SK-N-SH treated with all-trans-retinoic acid at 6 μM for 48 hours (cell line): ENCODE data around the gene ARID1B.

ENCODE experiments used
- ATAC-seq: fragments of 200-7000 bp; cut with Tn5 transposase; 3 replicates; pipeline ENCODE4 v1.9.1; 2020; ENCODE audit warnings: mild to moderate bottlenecking, moderate library complexity
- ARNTL ChIP-seq: fragments of 450-650 bp; formaldehyde crosslinking; IDR thresholded peaks from 2 replicates; pipeline ENCODE4 v1.5.0; 2020; ENCODE audit warnings: low read depth, mild to moderate bottlenecking, moderate library complexity, borderline replicate concordance
- BACH2 ChIP-seq: fragments of 250-450 bp; sonication (Bioruptor Pico); IDR thresholded peaks from 2 replicates; pipeline ENCODE4 v1.9.0; 2021; ENCODE audit warnings: mild to moderate bottlenecking, borderline replicate concordance
- CREB5 ChIP-seq: fragments of 250-450 bp; sonication (Bioruptor Pico); IDR thresholded peaks from 2 replicates; pipeline ENCODE4 v1.5.1; 2020; ENCODE audit warnings: low read depth, mild to moderate bottlenecking, moderate library complexity
- CSDC2 ChIP-seq: fragments of 250-450 bp; sonication (Bioruptor Pico); IDR thresholded peaks from 2 replicates; pipeline ENCODE4 v1.5.0; 2020; ENCODE audit warnings: mild to moderate bottlenecking, moderate library complexity
- CSRNP3 ChIP-seq: fragments of 250-450 bp; sonication (Bioruptor Pico); IDR thresholded peaks from 2 replicates; pipeline ENCODE4 v1.5.1; 2021; ENCODE audit warnings: mild to moderate bottlenecking, moderate library complexity
- ESRRG ChIP-seq: fragments of 250-450 bp; sonication (Bioruptor Pico); IDR thresholded peaks from 2 replicates; pipeline ENCODE4 v1.6.1; 2021; ENCODE audit warnings: mild to moderate bottlenecking
- GLIS3 ChIP-seq: fragments of 250-450 bp; sonication (Bioruptor Pico); IDR thresholded peaks from 2 replicates; pipeline ENCODE4 v1.5.0; 2020; ENCODE audit warnings: mild to moderate bottlenecking, moderate library complexity
- ISL1 ChIP-seq: fragments of 250-450 bp; sonication (Bioruptor Pico); IDR thresholded peaks from 2 replicates; pipeline ENCODE4 v2.1.2; 2022; ENCODE audit warnings: mild to moderate bottlenecking, moderate library complexity
- OSR1 ChIP-seq: fragments of 250-450 bp; sonication (Bioruptor Pico); IDR thresholded peaks from 2 replicates; pipeline ENCODE4 v1.8.0; 2022; ENCODE audit warnings: moderate library complexity, mild to moderate bottlenecking, inconsistent platforms
- PATZ1 ChIP-seq: fragments of 250-450 bp; sonication (Bioruptor Pico); IDR thresholded peaks from 2 replicates; pipeline ENCODE4 v1.8.0; 2020; ENCODE audit warnings: mild to moderate bottlenecking, moderate library complexity, borderline replicate concordance
- PPARA ChIP-seq: fragments of 250-450 bp; sonication (Bioruptor Pico); IDR thresholded peaks from 2 replicates; pipeline ENCODE4 v1.5.0; 2020; ENCODE audit warnings: mild to moderate bottlenecking, borderline replicate concordance
- RARB ChIP-seq: fragments of 250-450 bp; sonication (Bioruptor Pico); IDR thresholded peaks from 2 replicates; pipeline ENCODE4 v1.8.0; 2021; ENCODE audit warnings: mild to moderate bottlenecking, moderate library complexity
- SNAI2 ChIP-seq: fragments of 250-450 bp; sonication (Bioruptor Pico); IDR thresholded peaks from 2 replicates; pipeline ENCODE4 v1.5.0; 2020; ENCODE audit warnings: mild to moderate bottlenecking, moderate library complexity
- TCF4 ChIP-seq: fragments of 250-450 bp; sonication (Bioruptor Pico); IDR thresholded peaks from 2 replicates; pipeline ENCODE4 v1.8.0; 2021; ENCODE audit warnings: mild to moderate bottlenecking, moderate library complexity, borderline replicate concordance
- TOX ChIP-seq: fragments of 250-450 bp; sonication (Bioruptor Pico); IDR thresholded peaks from 2 replicates; pipeline ENCODE4 v1.8.0; 2021; ENCODE audit warnings: mild to moderate bottlenecking, moderate library complexity, borderline replicate concordance
- TSHZ2 ChIP-seq: fragments of 250-450 bp; sonication (Bioruptor Pico); IDR thresholded peaks from 2 replicates; pipeline ENCODE4 v1.5.0; 2020; ENCODE audit warnings: mild to moderate bottlenecking, moderate library complexity
- ZC3H10 ChIP-seq: fragments of 250-450 bp; sonication (Bioruptor Pico); IDR thresholded peaks from 2 replicates; pipeline ENCODE4 v1.5.1; 2021; ENCODE audit warnings: mild to moderate bottlenecking, moderate library complexity
- ZFP3 ChIP-seq: fragments of 250-450 bp; sonication (Bioruptor Pico); IDR thresholded peaks from 2 replicates; pipeline ENCODE4 v1.5.0; 2020; ENCODE audit warnings: mild to moderate bottlenecking, moderate library complexity
- ZFP30 ChIP-seq: fragments of 450-650 bp; formaldehyde crosslinking; IDR thresholded peaks from 2 replicates; pipeline ENCODE4 v1.5.0; 2022; ENCODE audit warnings: mild to moderate bottlenecking, moderate library complexity
- ZNF565 ChIP-seq: fragments of 450-650 bp; formaldehyde crosslinking; conservative IDR thresholded peaks from 2 replicates; pipeline ENCODE4 v1.5.0; 2020; ENCODE audit warnings: low read depth, mild to moderate bottlenecking, moderate library complexity
- ZNF70 ChIP-seq: fragments of 450-650 bp; formaldehyde crosslinking; IDR thresholded peaks from 2 replicates; pipeline ENCODE4 v1.5.0; 2020; ENCODE audit warnings: mild to moderate bottlenecking, moderate library complexity
- ZNF8 ChIP-seq: fragments of 450-650 bp; formaldehyde crosslinking; IDR thresholded peaks from 2 replicates; pipeline ENCODE4 v1.5.0; 2020; ENCODE audit warnings: mild to moderate bottlenecking, moderate library complexity

The ARID1B gene

GRCh38 chr6:156946370-156946936 lies 169.3 kb downstream of the ARID1B start:
- no peak for ATAC-seq
- TF ChIP-seq CSDC2 (CRISPR knock-in tag) (no peak), CREB5 (no peak), ZNF70 (CRISPR knock-in tag) (no peak), GLIS3 (no peak), TSHZ2 (CRISPR knock-in tag) (no peak), PATZ1 (CRISPR knock-in tag) (no peak), BACH2 (no peak), ZFP3 (CRISPR knock-in tag) (no peak), SNAI2 (CRISPR knock-in tag) (no peak), OSR1 (no peak), ZFP30 (CRISPR knock-in tag) (no peak), TCF4 (CRISPR knock-in tag) (no peak), ESRRG (CRISPR knock-in tag) (no peak), ZNF565 (CRISPR knock-in tag) (no peak), ISL1 (no peak)

- ATAC-seq: no peak
- TF ChIP-seq TSHZ2 (CRISPR knock-in tag) (no peak), TOX (CRISPR knock-in tag) (no peak), RARB (CRISPR knock-in tag) (no peak), PATZ1 (CRISPR knock-in tag) (no peak), ZC3H10 (CRISPR knock-in tag) (no peak), CSRNP3 (CRISPR knock-in tag) (no peak), CREB5 (no peak), ZNF565 (CRISPR knock-in tag) (no peak), ZFP30 (CRISPR knock-in tag) (no peak), BACH2 (no peak), ZNF70 (CRISPR knock-in tag) (no peak), SNAI2 (CRISPR knock-in tag) (no peak), ISL1 (no peak), ARNTL (CRISPR knock-in tag) (no peak), PPARA (CRISPR knock-in tag) (no peak), CSDC2 (CRISPR knock-in tag) (no peak), TCF4 (CRISPR knock-in tag) (no peak), ZNF8 (CRISPR knock-in tag) (no peak), OSR1 (no peak), ESRRG (CRISPR knock-in tag) (no peak)
Observed at GRCh38 chr6:156948277-156948676, 171.1 kb downstream of the ARID1B start.
